OCI-LY3 (cell line): ENCODE results near the gene TSPAN5.

ENCODE experiments used
- EZH2phosphoT487 ChIP-seq: fragments of 200-600 bp; shearing (Covaris generic); IDR thresholded peaks from 2 replicates; pipeline ENCODE4 v1.6.1; 2018; ENCODE audit warnings: antibody characterized with exemption, mixed run types, low read depth
- TF ChIP-seq, protein P1 (sequence below): fragments of 200-600, 300-600 bp; sonication (generic); IDR thresholded peaks from 2 replicates; pipeline ENCODE4 v1.5.1; 2014; ENCODE audit warnings: antibody characterized with exemption, low read length, low read depth

DNA sequence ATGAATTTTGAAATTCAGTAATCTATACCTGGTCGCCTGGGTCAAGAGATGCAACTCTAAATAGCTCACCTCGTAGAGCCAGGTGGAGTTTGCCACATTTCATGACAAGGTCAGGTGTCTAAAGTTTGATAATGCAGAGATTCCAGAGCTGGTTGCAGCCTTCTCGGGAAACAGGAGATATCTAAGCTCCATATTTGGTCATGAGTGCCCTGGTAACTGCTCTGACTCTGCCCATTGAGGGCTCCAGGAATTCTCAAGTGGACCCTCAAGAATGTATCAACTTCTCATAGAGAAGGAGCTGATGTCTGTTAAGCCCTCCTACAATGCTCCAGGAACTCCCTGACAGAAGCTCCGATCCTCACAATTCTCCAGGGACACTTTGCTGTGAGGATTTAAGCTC, 33.2 kb upstream of the TSPAN5 start:
- TF ChIP-seq, protein P1, sequence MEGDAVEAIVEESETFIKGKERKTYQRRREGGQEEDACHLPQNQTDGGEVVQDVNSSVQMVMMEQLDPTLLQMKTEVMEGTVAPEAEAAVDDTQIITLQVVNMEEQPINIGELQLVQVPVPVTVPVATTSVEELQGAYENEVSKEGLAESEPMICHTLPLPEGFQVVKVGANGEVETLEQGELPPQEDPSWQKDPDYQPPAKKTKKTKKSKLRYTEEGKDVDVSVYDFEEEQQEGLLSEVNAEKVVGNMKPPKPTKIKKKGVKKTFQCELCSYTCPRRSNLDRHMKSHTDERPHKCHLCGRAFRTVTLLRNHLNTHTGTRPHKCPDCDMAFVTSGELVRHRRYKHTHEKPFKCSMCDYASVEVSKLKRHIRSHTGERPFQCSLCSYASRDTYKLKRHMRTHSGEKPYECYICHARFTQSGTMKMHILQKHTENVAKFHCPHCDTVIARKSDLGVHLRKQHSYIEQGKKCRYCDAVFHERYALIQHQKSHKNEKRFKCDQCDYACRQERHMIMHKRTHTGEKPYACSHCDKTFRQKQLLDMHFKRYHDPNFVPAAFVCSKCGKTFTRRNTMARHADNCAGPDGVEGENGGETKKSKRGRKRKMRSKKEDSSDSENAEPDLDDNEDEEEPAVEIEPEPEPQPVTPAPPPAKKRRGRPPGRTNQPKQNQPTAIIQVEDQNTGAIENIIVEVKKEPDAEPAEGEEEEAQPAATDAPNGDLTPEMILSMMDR, result no peak
- no peak for TF ChIP-seq EZH2phosphoT487
